ENCODE results near the gene NACC1.
A peak's percentile ranks its signal among the peaks of the same experiment; 100 is the strongest.
"Not testable (repeated sequence)": the region's sequence is repeated elsewhere in the genome, so short reads cannot be mapped to it uniquely, and the experiment has no call there.

Gene NACC1

DNA sequence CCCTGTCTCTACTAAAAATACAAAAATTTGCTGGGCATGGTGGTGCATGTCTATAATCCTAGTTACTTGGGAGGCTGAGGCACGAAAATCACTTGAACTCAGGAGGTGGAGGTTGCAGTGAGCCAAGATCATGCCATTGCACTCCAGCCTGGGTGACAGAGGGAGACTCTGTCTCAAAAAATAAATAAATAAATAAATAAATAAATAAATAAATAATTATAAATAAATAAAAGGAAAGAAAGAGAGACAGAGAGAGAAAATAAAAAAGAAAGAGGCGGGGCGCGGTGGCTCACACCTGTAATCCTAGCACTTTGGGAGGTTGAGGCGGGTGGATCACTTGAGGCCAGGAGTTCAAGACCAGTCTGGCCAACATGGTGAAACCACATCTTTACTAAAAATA, 59.5 kb downstream of the NACC1 start:
- WGBS, 2 donors (ENCODE audit: extremely low coverage in 2 of 2, insufficient read length in 2 of 2, insufficient replicate concordance in 1 of 2): no CpG with 5 or more reads among the region's 5 CpGs
- H2BK120ac ChIP-seq (ENCODE audit: low read depth, low read length); H3K9me3 ChIP-seq (replicated peaks in 1 of 2; ENCODE audit: control insufficient read depth in 2 of 2, insufficient read depth in 1 of 2, low read depth in 1 of 2, low read length in 2 of 2); H3K27ac ChIP-seq (replicated peaks; ENCODE audit: low read length); H3K18ac ChIP-seq (ENCODE audit: low read length); H3K4me2 ChIP-seq (ENCODE audit: insufficient read depth, low read length, poor library complexity, severe bottlenecking); H3K4me1 ChIP-seq (ENCODE audit: control insufficient read depth in 2 of 2, insufficient read depth in 1 of 2, low read depth in 1 of 2, low read length in 2 of 2); H2BK15ac ChIP-seq (ENCODE audit: low read length); H4K8ac ChIP-seq (ENCODE audit: low read depth, low read length); H3K27me3 ChIP-seq (ENCODE audit: control insufficient read depth in 3 of 3, insufficient read depth in 3 of 3, low read depth in 1 of 3, low read length in 3 of 3); H3K36me3 ChIP-seq (replicated peaks in 1 of 2; ENCODE audit: control insufficient read depth in 2 of 2, insufficient read depth in 2 of 2, low read length in 2 of 2); DNase-seq (ENCODE audit: low spot score); H3K4me3 ChIP-seq (ENCODE audit: low read length in 2 of 2); H2BK12ac ChIP-seq (ENCODE audit: low read length); H3K14ac ChIP-seq (ENCODE audit: low read length); H2BK5ac ChIP-seq (ENCODE audit: low read length); H3K4ac ChIP-seq (ENCODE audit: low read length); H2AFZ ChIP-seq (ENCODE audit: low read length); H4K91ac ChIP-seq (ENCODE audit: low read depth, low read length, poor library complexity); H3K9ac ChIP-seq (ENCODE audit: low read depth, low read length, poor library complexity); H3K23ac ChIP-seq (ENCODE audit: low read depth, low read length, poor library complexity); H2AK5ac ChIP-seq (ENCODE audit: low read depth, low read length); H3K79me1 ChIP-seq (ENCODE audit: low read depth, low read length): not testable (repeated sequence)

DNA sequence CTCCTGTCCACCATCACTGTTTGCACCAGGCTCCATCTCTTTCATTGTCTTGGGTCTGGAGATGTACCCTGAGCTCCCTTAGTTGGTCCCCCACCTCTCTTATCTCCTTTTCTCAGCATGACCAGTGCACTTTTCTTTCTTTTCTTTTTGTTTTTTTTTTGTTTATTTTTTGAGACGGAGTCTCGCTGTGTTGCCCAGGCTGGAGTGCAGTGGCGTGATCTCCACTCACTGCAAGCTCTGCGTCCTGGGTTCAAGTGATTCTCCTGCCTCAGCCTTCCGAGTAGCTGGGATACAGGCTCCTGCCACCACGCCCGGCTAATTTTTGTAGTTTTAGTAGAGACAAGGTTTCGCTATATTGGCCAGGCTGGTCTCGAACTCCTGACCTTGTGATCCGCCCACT, 60.2 kb downstream of the NACC1 start:
- H3K36me3 ChIP-seq (replicated peaks in 1 of 2; ENCODE audit: control insufficient read depth in 2 of 2, insufficient read depth in 2 of 2, low read length in 2 of 2); H2BK12ac ChIP-seq (ENCODE audit: low read length); H2BK15ac ChIP-seq (ENCODE audit: low read length); DNase-seq (ENCODE audit: low spot score); H3K79me1 ChIP-seq (ENCODE audit: low read depth, low read length); H2BK5ac ChIP-seq (ENCODE audit: low read length); H3K23ac ChIP-seq (ENCODE audit: low read depth, low read length, poor library complexity); H3K9ac ChIP-seq (ENCODE audit: low read depth, low read length, poor library complexity); H3K4me3 ChIP-seq (ENCODE audit: low read length in 2 of 2); H3K4me2 ChIP-seq (ENCODE audit: insufficient read depth, low read length, poor library complexity, severe bottlenecking); H2AFZ ChIP-seq (ENCODE audit: low read length); H2BK120ac ChIP-seq (ENCODE audit: low read depth, low read length); H3K14ac ChIP-seq (ENCODE audit: low read length); H3K9me3 ChIP-seq (replicated peaks in 1 of 2; ENCODE audit: control insufficient read depth in 2 of 2, insufficient read depth in 1 of 2, low read depth in 1 of 2, low read length in 2 of 2); H3K4me1 ChIP-seq (ENCODE audit: control insufficient read depth in 2 of 2, insufficient read depth in 1 of 2, low read depth in 1 of 2, low read length in 2 of 2); H3K18ac ChIP-seq (ENCODE audit: low read length); H3K27ac ChIP-seq (replicated peaks; ENCODE audit: low read length); H2AK5ac ChIP-seq (ENCODE audit: low read depth, low read length); H3K27me3 ChIP-seq (ENCODE audit: control insufficient read depth in 3 of 3, insufficient read depth in 3 of 3, low read depth in 1 of 3, low read length in 3 of 3); H3K4ac ChIP-seq (ENCODE audit: low read length); H4K91ac ChIP-seq (ENCODE audit: low read depth, low read length, poor library complexity); H4K8ac ChIP-seq (ENCODE audit: low read depth, low read length): not testable (repeated sequence)
- WGBS, 2 donors (ENCODE audit: extremely low coverage in 2 of 2, insufficient read length in 2 of 2, insufficient replicate concordance in 1 of 2): no CpG with 5 or more reads among the region's 10 CpGs

DNA sequence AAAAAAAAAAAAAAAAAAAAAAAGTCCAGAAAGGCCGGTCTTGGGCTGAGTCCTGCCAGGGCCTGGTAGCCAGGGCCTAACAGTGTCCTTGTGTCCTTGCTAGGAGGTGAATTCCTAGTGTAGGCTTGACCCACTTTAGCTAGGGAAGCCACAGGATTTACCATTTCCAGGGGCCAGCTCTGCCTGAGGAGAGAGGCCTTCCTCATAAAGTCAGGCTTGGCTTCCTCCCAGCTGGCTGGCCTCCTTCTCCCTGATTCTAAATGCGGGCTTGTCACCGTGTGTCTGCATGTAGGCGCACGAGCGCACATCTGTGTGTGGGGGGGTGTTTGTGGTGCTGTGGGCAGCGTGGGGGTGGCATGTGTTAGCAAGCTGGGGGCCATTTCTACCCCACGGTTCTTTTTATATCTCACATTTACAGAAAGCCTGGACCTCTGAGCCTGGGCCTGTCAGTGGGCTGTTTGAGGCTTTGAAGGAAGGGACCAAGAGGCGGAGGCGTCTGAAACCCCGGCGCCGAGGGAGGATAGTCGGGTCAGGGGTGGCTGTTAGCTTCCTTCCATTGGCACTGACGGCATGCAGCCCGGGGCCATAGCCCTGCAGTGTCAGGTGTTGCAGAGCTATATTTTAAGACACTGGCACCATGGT, 63.8 kb downstream of the NACC1 start:
- H3K18ac ChIP-seq (ENCODE audit: low read length): peak overlapping the region; percentile 64
- H4K8ac ChIP-seq (ENCODE audit: low read depth, low read length): no peak overlapping the region
- no peaks in the 10 kb centered on the region for H3K9me3 ChIP-seq (replicated peaks in 1 of 2; ENCODE audit: control insufficient read depth in 2 of 2, insufficient read depth in 1 of 2, low read depth in 1 of 2, low read length in 2 of 2)
- H2BK12ac ChIP-seq (ENCODE audit: low read length): no peak overlapping the region
- H3K4me3 ChIP-seq (ENCODE audit: low read length in 2 of 2): no peak overlapping the region
- no peaks in the 10 kb centered on the region for H3K36me3 ChIP-seq (replicated peaks in 1 of 2; ENCODE audit: control insufficient read depth in 2 of 2, insufficient read depth in 2 of 2, low read length in 2 of 2)
- H3K79me1 ChIP-seq (ENCODE audit: low read depth, low read length): no peaks in the 10 kb centered on the region
- H2BK5ac ChIP-seq (ENCODE audit: low read length): no peak overlapping the region
- H3K27ac ChIP-seq (replicated peaks; ENCODE audit: low read length): no peak overlapping the region
- H3K9ac ChIP-seq (ENCODE audit: low read depth, low read length, poor library complexity): no peak overlapping the region
- H3K14ac ChIP-seq (ENCODE audit: low read length): no peak overlapping the region
- peaks cover 0 to 5% of the 10 kb centered on the region in 2 donors for H3K4me1 ChIP-seq (ENCODE audit: control insufficient read depth in 2 of 2, insufficient read depth in 1 of 2, low read depth in 1 of 2, low read length in 2 of 2)
- no peak overlapping the region for H3K23ac ChIP-seq (ENCODE audit: low read depth, low read length, poor library complexity)
- DNase-seq (ENCODE audit: low spot score): no peak
- peak overlapping the region; percentile 78 for H2BK15ac ChIP-seq (ENCODE audit: low read length)
- H3K27me3 ChIP-seq (ENCODE audit: control insufficient read depth in 3 of 3, insufficient read depth in 3 of 3, low read depth in 1 of 3, low read length in 3 of 3): no peaks in the 10 kb centered on the region
- H3K4ac ChIP-seq (ENCODE audit: low read length): no peak overlapping the region
- no peak overlapping the region for H2BK120ac ChIP-seq (ENCODE audit: low read depth, low read length)
- H2AK5ac ChIP-seq (ENCODE audit: low read depth, low read length): peak overlapping the region; percentile 83
- no CpG with 5 or more reads among the region's 16 CpGs for WGBS, 2 donors (ENCODE audit: extremely low coverage in 2 of 2, insufficient read length in 2 of 2, insufficient replicate concordance in 1 of 2)
- peak overlapping the region; percentile 79 for H4K91ac ChIP-seq (ENCODE audit: low read depth, low read length, poor library complexity)
- no peak overlapping the region for H3K4me2 ChIP-seq (ENCODE audit: insufficient read depth, low read length, poor library complexity, severe bottlenecking)
- H2AFZ ChIP-seq (ENCODE audit: low read length): peak overlapping the region; percentile 90

DNA sequence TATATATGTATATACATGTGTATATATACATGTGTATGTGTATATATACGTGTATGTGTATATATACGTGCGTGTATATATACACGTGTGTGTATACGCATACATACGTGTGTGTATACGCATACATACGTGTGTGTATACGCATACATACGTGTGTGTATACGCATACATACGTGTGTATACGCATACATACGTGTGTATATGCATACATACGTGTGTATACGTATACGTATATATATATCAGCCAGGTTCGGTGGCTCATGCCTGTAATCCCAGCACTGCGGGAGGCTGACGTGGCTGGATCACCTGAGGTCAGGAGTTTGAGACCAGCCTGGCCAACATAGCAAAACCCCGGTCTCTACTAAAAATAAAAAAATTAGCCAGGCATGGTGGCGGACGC, 66.9 kb downstream of the NACC1 start:
- not testable (repeated sequence) for H3K79me1 ChIP-seq (ENCODE audit: low read depth, low read length); H3K4me3 ChIP-seq (ENCODE audit: low read length in 2 of 2); H3K9me3 ChIP-seq (replicated peaks in 1 of 2; ENCODE audit: control insufficient read depth in 2 of 2, insufficient read depth in 1 of 2, low read depth in 1 of 2, low read length in 2 of 2); DNase-seq (ENCODE audit: low spot score); H2BK120ac ChIP-seq (ENCODE audit: low read depth, low read length); H3K18ac ChIP-seq (ENCODE audit: low read length); H2BK15ac ChIP-seq (ENCODE audit: low read length); H4K91ac ChIP-seq (ENCODE audit: low read depth, low read length, poor library complexity); H3K9ac ChIP-seq (ENCODE audit: low read depth, low read length, poor library complexity); H2AK5ac ChIP-seq (ENCODE audit: low read depth, low read length); H3K4me1 ChIP-seq (ENCODE audit: control insufficient read depth in 2 of 2, insufficient read depth in 1 of 2, low read depth in 1 of 2, low read length in 2 of 2); H2AFZ ChIP-seq (ENCODE audit: low read length); H2BK5ac ChIP-seq (ENCODE audit: low read length); H3K4me2 ChIP-seq (ENCODE audit: insufficient read depth, low read length, poor library complexity, severe bottlenecking); H3K36me3 ChIP-seq (replicated peaks in 1 of 2; ENCODE audit: control insufficient read depth in 2 of 2, insufficient read depth in 2 of 2, low read length in 2 of 2); H3K4ac ChIP-seq (ENCODE audit: low read length); H2BK12ac ChIP-seq (ENCODE audit: low read length); H3K23ac ChIP-seq (ENCODE audit: low read depth, low read length, poor library complexity); H3K27ac ChIP-seq (replicated peaks; ENCODE audit: low read length); H4K8ac ChIP-seq (ENCODE audit: low read depth, low read length); H3K14ac ChIP-seq (ENCODE audit: low read length); H3K27me3 ChIP-seq (ENCODE audit: control insufficient read depth in 3 of 3, insufficient read depth in 3 of 3, low read depth in 1 of 3, low read length in 3 of 3)
- no CpG with 5 or more reads among the region's 23 CpGs for WGBS, 2 donors (ENCODE audit: extremely low coverage in 2 of 2, insufficient read length in 2 of 2, insufficient replicate concordance in 1 of 2)

Data from neuronal stem cell (in vitro differentiated cells).